ENCODE results near the gene SLC27A3.
"Not testable (repeated sequence)": the region's sequence is repeated elsewhere in the genome, so short reads cannot be mapped to it uniquely, and the experiment has no call there.

SLC27A3 gene

DNA sequence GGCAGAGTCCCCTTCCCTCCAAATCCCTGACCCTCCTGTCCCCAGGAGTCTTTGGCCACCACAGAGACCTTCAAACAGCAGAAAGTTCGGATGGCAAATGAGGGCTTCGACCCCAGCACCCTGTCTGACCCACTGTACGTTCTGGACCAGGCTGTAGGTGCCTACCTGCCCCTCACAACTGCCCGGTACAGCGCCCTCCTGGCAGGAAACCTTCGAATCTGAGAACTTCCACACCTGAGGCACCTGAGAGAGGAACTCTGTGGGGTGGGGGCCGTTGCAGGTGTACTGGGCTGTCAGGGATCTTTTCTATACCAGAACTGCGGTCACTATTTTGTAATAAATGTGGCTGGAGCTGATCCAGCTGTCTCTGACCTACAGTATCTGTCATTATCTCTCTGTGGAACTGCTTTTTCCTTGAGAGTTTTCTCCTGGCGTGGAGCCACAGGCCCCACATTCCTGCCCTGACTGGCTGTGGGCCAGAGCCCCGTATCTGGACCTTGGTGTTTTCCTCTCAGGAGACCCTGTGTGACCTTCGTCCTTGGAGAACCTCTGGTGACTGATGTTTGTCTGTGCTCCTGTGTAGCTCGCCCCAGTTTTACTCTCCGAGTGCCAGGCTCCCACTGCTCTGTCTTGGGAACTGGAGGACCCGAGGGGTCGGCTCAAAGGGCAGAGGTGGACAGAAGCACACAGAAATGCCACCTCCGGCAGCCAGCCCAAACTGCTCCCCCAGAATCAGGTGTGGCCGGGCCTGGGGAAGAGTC is 4.8 kb downstream of the SLC27A3 start:
- no peak for DNase-seq (ENCODE audit: low read depth in 2 of 2)

DNA sequence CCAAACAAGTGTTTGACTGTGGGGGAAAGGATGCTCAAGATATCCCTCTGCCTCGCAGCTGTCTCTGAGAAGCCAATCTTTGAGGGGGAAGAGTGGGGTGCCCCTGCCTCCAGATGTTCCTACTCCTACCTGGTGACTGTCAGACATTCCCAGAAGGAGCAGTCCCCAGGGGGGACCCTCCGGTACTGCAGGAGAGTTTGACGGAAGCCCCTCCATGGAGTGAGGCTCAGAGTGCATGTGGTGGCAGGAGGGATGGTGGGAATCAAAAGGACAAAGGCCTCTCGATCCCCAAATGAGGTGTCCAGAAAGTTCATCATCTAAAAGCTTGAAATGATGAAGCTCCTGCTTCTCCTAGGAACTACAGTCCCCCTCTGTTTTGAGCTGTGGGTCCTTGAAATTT is 5.3 kb downstream of the SLC27A3 start:
- DNase-seq (ENCODE audit: low read depth in 2 of 2) = no peak

DNA sequence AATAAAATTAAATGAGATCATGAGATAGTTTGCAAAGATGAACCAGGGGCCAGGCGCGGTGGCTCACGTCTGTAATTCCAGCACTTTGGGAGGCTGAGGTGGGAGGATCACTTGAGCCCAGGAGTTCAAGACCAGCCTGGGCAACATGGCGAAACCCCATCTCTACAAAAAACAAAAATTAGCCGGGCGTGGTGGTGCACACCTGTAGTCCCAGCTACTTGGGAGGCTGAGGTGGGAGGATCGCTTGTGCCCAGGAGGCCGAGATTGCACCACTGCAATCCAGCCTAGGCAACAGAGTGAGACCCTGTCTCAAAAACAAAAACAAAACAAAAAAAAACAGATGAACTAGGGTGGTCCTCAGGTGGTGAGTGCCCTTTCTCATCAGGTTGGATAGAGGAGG is 7.4 kb downstream of the SLC27A3 start:
- not testable (repeated sequence) for DNase-seq (ENCODE audit: low read depth in 2 of 2)

DNA sequence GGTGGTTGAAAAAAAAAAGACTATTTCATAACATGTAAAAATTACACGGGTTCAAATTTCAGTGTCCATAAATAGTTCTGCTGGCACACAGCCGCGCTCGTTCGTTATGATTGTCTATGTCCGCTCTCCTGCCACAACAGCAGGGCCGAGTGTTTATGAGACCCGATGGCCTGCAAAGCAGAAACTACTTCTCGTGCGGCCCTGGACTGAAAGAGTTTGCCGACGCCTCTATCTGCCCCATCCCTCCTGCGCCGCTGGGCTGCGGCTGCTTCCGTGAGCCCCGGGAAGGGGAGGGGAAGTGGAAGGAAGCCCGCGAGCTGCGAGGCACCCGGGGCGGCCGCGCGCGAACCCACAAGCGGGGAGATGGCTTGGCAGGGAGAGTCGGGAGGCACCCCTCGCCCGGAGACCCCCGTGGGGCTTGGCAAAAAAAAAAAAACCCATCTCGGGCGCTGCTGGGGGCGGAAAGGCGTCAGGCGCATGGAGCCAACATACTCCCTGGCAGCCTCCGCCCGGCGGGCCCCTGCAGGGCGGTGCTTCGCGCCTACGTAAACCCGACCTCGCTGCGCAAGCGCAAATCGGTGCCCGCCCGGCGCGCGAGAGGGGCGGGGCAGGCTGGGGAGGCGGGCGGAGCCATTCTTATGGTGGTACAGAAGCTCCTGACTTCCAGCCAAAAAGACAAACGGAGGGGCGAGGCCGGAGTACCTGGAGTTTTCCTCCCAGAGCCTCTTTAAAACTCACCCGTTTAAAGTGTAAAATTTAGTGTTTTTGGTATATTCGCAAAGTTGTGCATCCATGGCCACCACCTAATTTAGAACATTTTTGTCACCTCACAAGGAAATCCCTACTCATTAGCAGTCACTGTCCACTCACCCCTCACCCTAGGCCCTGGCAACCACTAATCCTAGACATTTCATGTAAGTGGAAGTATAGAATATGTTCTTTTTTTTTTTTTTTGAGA is 8.3 kb downstream of the SLC27A3 start:
- peak; percentile 88 to 89 for DNase-seq (ENCODE audit: low read depth in 2 of 2)

DNA sequence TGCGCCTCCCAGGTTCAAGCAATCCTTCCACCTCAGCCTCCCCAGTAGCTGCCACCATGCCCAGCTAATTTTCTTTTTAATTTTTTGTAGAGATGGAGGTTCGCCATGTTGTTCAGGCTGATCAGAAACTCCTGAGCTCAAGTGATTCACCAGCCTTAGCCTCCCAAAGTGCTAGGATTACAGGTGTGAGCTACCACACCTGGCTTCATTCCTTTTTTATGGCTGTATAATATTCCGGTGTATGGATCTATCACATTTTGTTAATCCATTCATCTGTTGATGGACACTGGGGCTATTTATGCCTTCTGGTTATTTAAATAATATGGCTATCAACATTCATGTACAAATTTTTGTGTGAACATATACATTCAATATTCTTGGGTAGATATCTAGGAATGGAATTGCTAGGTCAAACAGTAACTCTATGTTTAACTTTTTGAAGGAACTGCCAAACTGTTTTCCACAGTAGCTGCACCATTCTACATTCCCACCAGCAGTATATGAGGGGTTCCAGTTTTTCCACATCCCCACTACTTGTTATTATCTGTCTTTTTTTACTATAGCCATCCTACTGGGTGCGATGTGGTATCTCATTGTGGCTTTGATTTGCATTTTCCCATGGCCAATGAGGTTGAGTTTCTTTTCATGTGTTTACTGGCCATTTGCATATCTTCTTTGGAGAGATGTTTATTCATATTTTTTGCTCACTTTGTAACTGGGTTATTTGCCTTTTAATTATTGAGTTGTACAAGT is 11.0 kb downstream of the SLC27A3 start:
- no peak for DNase-seq (ENCODE audit: low read depth in 2 of 2)

DNA sequence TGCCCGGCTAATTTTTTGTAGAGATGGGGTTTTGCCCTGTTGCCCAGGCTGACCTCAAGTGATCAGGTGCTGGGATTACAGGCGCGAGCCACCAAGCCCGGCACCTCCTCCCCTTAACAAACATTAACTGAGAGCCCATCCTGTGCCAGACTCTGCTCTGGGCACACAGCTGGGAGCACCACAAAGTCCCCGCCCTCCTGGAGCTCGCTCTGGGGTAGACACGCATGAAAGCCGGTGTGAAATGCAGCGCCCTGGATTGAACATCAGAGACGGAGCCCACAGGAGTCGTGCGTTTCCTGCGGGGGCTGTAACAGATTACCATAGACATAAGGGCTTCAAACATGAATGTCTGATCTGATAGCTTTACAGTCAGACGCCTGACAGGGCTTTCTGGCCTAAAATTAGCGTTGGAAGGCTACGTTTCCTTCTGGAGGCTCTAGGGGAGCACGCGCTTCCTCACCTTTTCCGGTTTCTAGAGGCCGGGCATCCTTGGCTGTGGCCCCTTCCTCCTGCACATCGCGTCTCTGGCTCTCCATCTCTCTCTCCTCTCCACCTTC is 14.3 kb downstream of the SLC27A3 start:
- DNase-seq (ENCODE audit: low read depth in 2 of 2) = no peak

DNA sequence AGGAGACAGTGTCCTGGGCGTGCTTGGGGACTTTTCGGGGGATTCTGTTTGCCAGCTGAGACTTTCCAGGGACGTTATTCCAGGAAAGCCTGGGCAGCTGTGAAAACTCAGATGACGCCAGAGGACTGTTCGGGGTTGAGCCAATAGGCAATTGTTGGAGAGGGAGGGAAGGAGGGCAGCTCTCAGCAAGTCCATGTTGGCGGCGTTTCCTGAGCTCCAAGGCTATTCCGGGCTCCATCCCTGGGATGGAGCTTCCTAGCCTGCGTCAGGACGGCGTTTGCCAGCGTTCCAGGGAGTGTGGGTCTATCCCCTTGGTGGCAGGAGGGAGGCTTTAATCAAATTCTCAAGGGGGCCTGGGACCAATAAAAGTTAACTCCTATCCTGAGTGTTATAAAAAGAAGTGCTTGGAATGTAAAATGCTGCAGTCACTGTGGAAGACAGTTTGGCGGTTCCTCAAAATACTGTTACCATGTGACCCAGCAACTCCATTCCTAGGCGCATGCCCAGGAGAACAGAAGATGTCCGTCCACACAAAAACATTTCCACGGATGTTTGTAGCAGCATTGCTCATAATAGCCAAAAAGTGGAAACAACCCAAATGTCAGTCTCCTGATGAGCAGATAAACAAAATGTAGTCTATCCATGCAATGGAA is 15.2 kb downstream of the SLC27A3 start:
- no peak for DNase-seq (ENCODE audit: low read depth in 2 of 2)

DNA sequence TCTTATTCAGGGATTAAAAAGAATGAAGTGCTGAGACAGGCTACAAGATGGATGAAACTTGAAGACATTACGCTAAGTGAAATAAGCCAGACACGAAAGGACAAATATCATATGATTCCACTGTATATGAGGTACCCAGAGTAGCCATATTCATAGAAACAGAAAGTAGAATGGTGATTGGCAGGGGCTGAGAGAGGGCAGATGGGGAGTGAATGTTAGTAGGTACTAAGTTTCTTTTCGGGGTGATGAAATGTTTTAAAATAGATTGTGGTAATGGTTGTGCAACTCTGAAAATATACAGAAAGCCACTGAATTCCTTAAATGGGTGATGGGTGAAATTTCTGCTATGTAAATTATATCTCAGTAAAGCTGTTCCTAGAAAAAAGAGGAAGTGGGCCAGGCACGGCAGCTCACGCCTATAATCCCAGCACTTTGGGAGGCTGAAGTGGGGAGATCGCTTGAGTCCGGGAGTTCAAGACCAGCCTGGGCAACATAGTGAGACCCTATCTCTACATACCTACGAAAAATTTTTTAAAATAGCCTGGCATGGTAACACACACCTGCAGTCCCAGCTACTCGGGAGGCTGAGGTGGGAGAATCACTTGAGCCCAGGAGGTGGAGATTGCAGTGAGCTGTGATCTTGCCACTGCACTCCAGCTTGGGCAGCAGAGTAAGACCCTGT is 15.9 kb downstream of the SLC27A3 start:
- DNase-seq (ENCODE audit: low read depth in 2 of 2) = no peak

DNA sequence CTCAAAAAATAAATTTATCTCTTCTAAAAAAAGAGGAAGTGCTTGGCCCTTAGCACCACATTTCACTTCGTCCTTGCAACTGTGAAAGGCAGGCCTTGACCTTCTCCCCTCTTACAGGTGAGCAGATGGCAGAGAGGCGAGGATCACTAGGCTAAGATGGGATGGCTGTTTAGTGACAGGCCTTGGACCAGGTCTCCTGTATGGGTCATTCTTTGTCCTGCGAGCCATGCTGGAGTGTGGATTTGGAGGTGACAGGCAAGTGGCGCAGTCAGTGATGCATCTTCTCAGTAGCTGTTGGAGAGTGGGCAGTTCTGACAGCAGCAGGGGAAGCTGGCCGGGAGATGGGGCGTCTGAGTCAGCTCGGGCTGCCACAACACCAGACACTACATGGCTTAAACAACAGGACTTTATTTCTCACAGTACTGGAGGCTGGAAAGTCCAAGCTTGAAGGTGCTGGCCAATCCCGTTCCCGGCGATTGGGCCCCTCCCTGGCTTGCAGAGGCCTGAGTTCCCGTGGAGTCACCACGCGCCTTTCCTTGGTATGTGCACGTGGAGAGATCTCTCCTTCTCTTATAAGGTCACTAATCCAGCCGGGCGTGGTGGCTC is 16.5 kb downstream of the SLC27A3 start:
- DNase-seq (ENCODE audit: low read depth in 2 of 2) = no peak

DNA sequence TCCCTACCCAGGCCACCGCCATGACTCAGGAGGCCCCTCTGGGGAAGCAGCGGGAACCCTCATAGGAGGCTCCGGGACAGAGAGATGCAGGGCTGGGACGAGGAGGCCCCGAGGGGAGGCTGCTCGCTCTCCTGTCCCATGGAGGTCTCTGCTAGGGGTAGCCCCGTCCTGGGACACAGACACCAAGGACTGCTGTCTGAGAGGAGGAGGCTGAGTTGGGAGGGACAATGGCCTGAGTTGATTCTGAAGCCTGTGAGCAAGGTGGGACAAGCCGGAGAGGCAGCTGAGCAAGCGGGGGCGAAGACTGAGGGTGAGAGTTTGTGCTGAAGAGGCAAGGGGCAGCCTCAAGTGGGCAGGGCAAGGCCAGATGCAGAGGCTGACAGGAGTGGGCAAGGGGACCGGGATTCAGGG is 17.4 kb downstream of the SLC27A3 start:
- no peak for DNase-seq (ENCODE audit: low read depth in 2 of 2)

DNA sequence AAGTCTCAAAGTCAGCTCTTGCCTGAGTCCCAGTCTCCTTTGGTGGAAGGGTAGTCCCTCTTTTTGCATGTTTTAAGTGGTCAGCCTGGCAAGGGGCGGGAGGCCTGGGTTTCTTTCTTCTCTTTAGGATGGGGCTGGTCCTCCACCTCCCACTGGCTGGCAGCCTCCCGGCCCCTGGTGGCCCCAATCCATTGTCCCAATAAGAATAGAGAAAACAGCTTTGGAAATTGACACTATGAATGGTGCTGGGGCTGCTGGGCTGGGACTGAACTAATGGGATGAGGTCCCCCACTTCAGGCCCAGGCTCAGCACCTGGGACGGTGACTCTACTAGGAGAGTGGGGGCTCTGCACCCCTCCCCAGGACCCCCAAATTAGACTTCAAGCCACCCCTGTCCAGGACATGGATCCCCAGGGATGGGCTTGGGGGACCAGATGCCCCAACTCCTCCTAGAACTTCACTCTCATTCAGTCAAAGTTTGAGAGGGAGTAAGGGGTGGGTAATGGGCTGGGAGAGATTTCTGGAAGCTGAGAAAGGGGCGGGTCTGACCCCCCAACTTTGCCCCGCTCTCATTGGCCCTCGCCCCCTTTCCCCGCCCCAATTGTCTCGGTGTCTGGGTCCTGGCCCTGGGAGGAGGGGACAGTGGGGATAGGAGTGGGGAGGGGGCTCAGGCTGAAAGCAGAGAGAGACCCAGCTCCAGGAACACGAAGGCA is 18.2 kb downstream of the SLC27A3 start:
- no peak for DNase-seq (ENCODE audit: low read depth in 2 of 2)

DNA sequence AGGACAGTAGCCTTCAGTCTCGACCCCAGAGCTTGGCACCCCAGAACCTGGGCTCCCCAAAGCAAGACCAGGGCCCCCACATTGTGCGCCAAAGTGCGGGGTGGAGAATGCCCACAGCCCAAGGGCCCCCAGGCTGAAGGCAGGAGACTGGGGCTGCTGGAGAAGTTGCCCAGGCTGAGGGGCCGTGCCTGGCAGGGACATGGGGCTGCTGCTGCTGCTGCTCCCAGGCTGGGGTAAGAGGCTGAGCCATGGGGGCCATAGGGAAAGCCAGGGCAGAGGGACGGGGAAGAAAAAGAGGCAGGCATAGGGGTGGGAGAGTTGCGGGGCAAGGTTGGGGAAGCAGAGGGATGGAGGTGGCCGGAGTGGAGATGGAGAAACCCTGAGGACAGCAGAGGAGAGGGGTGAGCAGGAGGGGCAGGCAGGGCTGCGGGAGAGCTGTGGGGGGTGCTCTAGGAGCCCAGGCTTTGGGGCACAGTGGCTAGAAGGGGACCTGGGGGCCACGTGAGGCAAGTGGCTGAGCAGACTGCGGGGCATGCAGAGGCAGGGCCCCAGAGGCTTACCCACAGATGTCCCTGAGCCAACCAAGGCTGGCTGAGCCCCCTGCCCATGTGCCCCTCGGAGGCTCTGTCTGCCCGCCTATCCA is 18.9 kb downstream of the SLC27A3 start:
- no peak for DNase-seq (ENCODE audit: low read depth in 2 of 2)

DNA sequence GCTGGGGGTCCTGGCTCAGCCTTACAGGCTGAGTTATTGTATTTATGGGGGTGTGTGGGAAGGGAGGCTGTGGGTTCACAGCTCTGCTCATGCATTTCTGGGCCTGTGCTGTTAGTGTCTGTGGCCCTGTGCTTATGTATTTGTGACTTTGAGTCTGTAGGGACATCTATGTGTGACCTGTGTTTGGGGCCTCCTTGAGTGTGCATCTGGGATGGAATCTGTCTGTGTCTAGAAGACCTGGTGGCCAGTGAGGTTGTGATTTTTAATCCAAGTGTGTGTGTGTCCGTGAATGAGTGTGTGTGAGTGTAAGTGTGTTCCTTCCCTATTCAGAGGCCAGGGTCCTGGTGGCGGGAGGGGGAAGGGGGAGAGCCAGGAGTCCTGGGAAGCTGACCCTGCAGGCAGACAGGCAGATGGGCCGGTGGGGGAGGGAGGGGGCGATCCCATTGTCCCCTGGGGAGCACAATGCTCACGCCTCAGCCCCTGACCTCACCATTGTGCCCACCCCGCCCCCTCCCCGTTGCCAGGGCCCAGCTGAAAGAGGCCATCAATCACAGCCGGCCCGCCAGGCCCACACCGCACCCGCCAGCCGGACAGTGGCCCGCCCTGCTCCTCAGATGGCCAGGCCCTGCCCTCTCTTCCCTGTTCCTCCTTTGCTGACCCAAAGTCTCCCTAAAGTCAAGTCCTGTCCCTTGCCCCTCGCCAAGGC is 19.6 kb downstream of the SLC27A3 start:
- no peak for DNase-seq (ENCODE audit: low read depth in 2 of 2)

DNA sequence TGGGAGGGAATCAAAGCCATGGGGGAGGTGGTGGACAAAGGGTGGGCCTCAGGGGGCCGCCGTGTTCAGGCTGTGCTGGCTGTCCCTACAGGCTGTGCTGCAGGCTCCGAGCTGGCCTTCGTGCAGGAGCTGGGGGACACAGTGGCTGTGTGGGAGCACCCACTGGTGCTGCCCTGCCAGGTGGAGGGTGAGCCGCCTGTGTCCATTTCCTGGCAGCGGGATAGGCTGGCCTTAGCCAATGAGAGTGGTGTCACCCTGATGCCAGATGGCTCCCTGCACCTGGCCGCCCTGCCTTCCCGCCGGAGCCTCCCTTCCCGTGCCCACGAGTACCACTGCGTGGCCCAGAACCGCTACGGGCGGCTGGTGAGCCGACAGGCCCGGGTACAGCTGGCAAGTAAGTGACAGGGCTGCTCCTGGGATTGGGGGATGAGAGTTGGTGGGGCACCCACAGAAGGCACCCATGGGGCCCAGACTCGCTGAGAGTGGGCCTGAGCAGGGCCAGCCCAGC is 20.2 kb downstream of the SLC27A3 start:
- DNase-seq (ENCODE audit: low read depth in 2 of 2) = no peak

DNA sequence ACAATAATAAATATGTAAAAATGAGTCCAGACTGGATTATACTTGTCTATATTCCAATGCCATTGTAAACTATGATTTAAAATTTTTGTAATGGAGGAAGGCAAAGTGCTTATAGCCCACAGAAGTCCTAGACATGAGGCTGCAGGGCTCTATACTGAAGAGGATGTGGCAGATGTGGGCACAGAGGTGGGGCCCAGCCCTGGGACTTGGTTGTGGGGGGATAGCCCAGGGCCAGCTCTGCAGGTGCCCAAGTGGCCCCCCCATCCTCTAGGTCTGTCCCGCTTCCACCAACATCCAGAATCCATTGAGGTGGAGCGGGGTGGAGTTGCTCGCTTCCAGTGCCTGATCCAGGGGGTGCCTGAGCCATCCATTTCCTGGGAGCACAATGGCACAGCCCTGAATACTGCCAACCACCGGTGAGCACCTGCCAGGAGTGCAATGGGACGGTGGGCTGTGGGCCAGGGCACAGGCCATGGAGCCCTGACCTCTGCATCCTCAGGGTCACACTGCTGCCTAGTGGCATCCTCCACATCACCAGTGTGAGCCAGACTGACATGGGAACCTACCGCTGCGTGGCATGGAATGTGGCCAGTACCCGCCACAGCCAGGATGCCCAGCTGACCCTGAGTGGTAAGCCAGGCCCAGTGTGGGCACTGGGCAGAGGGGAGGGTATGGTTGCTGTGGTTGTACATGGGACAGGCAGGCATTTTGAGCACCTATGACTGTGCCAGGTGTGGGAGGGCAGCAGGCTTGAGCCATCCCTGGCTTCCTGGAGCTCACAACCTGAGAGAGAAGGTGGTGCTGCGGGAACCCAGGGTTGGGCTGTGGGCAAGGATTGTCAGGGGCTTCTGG is 21.0 kb downstream of the SLC27A3 start:
- no peak for DNase-seq (ENCODE audit: low read depth in 2 of 2)

DNA sequence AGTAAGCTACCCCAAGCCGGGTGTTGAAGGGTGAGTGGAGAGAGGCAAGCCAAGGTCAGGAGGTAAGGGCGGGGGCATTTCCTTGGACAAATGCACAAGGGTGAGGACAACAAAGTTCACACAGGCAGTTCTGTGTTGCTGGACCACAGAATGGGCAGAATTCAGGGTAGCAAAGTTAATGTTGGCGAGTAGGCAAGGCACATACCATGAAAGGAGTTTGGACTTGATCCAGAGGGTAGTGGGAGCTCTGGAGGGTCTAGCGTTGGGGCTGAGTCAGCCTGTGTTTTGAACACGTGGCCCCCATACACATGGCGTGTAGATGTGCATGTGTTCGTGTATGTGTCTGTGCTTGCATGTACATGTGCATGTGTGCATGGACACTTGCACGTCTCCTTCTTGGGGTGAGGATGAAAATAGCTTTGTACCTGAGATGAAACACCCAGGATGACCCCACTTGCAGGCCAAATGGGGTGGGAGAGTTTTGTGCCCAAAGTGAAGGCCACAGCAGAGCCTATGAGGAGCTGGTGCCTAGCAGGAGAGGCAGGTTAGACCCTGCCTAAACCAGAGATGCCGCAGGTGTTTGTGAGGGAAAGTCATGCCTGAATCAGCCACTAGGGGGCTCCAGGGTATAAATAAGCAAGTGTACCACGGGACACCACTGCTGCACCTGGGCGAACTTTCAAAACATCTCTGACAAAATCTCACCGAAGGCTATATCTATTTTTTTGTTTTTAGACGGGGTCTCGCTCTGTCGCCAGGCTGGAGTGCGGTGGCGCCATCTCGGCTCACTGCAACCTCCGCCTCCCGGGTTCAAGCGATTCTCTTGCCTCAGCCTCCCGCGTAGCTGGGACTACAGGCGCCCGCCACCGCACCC is 21.8 kb downstream of the SLC27A3 start:
- peak; percentile 73 to 85 for DNase-seq (ENCODE audit: low read depth in 2 of 2)

DNA sequence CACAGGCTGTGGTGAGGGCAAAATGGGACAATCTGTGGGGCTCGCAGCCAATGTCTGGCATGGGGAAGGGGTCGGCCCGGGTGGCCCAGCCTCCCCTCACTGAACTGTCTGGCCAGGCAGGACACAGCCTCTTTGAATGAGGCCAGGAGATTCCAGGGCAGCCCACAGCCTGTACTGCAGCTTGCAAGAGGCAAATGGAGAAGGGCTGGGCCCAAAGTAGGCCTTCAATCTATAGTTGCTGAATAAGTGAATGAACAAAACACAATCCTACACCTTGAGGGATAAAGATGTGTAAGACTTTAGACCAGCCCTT is 23.2 kb downstream of the SLC27A3 start:
- no peak for DNase-seq (ENCODE audit: low read depth in 2 of 2)

Data from stimulated activated CD4-positive, alpha-beta T cell treated with anti-CD3 and anti-CD28 coated beads, Interleukin-1b, Interleukin-23, amount 100 ng/mL, for 4 hours (primary cell).